Stimulated activated CD8-positive, alpha-beta memory T cell treated with anti-CD3 and anti-CD28 coated beads, Interleukin-7, amount 100 ng/mL, for 4 hours (primary cell): ENCODE results near the gene HDAC10.

Experiments used
- DNase-seq, 2 donors: peaks; one replicate each; pipeline ENCODE4 v3.0.0-alpha.2; 2020; ENCODE audit warnings: low read depth in 2 of 2

Gene HDAC10

DNA sequence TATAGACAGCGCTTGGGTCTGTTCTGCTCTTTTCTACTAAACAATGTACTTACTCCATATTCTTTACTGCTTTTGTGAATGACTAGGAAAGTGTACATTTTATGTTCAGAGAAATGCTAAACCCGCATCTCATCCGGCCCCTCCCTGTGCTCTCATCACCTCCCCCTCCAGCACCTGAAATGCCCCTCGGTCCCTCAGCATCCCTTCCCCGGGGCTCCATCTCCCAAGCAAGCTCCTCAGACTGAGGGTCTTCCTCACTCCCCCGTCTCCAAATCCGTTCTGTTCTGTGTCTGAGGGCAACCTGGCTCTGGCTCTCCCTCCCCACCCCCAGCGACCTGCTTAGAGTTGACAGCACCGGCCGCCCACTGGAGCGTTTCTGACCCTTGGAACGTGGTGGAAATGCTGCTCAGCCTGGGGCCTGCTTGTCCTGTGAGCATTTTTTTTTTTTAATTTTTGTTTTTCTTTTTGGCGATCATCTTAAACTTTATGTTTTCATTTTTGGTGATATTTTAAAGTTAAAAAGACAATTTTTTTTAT, 48.9 kb downstream of the HDAC10 start:
- DNase-seq: no peak

DNA sequence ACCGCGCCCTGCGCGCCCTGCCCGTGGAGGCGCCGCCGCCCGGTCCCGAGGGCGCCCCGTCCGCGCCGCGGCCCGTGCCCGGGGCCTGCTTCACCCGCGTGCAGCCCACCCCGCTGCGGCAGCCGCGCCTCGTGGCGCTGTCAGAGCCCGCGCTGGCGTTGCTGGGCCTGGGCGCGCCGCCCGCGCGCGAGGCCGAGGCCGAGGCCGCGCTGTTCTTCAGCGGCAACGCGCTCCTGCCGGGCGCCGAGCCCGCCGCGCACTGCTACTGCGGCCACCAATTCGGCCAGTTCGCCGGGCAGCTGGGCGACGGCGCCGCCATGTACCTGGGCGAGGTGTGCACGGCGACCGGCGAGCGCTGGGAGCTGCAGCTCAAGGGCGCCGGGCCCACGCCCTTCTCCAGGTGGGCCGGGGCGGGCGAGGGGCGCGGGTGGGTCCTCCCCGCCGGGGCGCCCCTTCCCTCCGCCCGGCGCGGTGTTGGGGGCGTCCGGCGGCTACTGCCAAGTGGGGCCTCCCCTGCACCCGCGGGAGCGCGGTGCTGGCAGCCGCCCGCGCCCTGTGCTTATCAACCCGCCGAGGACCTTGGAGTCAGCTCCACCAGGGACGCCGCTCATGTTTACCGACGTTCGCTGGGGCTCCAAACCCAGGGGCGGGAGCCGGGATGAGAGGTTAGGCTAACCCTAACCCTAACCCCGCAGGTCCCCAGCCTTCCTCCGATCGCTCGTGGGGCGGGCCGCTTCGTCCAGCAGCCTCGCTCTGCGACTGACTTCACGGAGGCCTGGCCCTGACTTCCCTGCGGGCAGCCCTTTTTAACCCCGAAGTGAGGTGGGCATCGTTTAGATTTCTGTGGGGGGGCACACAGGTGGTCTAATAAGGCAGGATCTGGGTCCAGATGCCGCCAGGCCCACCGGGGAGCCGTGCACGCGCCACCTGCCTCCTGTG, 49.6 kb downstream of the HDAC10 start:
- DNase-seq: no peak

DNA sequence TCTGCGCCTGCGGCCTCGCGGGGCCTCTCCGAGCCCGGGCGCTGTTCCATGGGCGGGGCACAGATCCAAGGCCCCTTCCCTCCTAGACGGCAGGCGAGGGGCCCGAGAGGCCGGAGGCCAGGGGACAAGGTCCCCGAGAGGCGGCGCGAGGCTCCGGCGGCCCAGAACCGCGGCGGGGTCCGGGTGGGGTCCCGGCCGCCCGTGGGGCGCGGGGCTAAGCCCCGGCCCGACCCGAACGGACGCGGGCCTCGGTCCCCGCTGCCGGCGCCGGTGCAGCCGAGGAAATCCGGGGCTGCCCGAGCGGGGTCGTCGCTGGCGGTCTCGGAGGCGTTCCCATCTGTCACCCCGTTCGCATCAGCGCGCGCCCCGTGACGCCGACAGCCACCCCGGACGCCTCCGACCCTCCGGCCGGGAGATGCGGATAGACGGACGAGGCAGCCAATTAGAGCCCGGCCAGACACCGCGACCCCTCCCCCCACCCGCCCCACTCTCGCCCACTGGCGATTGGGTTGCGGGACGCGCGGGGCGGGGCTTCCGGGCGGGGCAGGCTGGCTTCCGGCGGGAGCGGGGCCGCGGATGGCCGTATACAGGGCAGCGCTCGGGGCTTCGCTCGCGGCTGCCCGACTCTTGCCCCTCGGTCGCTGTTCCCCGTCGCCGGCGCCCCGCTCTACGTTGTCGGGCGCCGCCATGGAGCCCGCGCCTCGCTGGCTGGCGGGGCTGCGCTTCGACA, 50.4 kb downstream of the HDAC10 start, which contains the start of gene SELENOO:
TSS of gene SELENOO (plus strand) at position 551 of the 730 bp plus-strand sequence. CDS start at position 577, 26 bp downstream.
- peak; percentile 76 to 88 for DNase-seq

DNA sequence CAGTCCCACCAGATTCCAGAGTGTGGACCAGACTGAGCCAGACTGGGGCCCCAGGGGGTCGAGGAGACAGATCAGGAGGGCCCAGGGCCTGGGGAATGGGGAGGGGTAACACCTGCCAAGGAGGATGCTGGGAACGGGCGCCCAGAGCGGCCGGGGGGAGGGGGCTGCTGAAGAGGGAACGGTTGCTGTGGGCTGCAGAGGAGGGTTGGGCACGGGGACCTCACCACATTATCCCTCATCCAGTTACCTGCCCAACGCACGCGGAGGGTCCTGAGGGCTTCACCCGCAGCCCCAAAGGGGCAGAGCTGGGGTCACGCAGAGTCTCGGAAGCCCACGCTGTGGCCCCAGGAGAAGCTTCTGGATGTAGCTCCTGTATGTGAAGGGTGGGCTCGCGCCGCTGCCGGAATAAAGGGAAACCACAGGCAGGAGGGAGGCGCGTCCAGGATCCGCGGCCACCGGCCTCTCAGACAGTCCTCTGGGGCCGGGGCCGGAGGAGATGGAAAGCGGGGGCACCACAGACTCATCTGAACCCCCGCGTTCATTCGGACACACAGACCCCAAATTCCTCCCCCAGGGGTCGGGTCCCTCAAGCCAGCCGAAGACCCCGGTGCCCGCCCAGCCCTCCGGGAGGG, 51.1 kb downstream of the HDAC10 start:
- no peak for DNase-seq

DNA sequence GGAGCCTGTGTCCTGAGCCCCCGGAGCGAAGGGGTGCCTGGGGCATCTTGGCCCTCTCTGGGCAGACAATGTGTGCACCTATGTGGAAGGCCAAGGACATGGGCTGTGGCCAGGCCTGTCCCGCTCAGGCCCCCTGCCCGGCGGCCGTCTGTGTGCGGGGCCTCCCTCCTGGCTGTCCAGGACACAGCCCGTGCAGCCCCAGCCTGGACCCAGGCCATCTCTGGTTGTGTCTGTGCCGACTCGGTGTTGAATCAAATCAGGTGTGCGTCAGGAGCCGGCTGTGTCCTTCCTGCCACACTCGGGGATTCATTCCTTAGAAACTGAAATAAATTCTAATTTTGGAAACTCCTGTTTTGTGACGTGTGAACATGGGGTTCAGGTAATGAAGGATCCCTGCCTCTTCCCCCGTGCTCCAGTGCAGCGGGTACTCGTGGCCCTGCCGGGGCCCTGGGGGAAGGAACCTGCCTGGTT, 51.8 kb downstream of the HDAC10 start:
- DNase-seq: no peak

DNA sequence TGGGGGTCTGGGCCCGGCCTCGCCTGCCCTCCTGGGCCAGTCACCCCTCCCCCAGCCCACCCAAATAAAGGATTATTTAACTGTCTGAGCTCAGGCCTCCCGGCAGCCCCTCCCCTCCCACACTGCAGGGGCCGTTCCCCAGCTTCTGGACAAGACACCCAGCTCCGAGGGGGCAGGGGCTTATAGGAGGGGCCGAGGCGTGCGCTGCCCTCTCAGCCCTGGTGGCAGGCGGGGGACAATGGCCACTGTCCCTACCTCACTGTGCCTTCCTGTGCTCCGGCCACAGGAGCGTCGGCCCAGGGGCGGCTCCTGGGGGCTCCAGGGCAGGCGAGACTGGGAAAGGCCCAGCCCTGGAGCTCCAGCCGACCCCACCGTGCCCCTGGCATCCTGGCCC, 52.4 kb downstream of the HDAC10 start:
- DNase-seq: no peak

DNA sequence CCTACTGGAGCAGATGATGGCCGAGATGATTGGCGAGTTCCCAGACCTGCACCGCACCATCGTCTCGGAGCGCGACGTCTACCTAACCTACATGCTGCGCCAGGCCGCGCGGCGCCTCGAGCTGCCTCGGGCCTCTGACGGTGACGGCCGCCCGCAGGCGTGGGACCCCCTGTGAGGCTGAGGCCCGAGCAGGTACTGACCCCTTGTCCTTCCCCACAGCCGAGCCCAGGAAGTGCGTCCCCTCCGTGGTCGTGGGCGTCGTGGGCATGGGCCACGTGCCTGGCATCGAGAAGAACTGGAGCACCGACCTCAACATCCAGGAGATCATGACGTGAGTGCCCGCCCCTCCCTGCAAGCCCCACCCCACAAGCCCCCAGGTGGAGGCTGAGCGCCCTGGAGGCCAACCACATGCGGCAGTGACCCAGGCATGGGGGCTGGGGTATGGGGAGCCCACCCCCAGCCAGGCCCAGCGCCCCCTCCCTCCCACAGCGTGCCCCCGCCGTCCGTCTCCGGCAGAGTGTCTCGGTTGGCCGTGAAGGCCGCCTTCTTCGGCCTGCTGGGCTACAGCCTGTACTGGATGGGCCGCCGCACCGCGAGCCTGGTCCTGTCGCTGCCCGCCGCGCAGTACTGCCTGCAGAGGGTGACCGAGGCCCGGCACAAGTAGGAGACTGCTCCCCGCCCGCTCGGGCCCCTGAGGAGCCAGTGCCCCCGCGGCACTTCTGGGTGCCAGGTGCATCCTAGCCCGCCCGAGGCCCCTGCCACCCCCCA, 53.0 kb downstream of the HDAC10 start:
- DNase-seq: no peak

DNA sequence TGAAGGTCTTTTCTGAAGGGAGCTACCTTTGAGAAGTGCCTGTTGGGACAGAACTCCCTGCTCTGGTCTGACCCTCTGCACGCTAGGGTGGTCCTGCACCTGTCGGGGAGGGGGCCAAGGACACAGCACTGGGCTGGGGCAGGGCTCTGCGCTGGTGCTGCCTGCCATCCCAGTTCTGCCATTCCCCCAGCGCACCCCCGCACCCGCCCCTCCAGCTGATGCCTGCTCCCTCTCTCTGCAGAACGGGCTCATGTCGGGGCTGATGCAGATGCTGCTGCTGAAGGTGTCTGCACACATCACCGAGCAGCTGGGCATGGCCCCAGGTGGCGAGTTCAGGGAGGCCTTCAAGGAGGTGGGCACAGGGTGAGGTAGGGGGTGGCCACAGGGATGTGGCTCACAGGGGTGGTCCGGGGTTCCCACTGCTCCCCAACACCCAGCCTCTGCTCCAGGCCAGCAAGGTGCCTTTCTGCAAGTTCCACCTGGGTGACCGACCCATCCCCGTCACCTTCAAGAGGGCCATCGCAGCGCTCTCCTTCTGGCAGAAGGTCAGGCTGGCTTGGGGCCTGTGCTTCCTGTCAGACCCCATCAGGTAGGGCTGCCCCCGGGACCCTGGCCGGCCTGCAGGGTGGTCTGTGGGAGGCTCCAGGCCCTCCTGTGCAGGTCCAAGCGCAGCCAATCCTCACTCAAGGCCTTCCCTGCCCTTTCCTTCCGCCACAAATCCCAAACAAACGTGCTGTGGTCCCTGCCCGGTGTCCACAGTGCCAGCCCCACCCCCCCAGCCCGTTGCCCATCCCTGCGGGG, 53.9 kb downstream of the HDAC10 start:
- no peak for DNase-seq

DNA sequence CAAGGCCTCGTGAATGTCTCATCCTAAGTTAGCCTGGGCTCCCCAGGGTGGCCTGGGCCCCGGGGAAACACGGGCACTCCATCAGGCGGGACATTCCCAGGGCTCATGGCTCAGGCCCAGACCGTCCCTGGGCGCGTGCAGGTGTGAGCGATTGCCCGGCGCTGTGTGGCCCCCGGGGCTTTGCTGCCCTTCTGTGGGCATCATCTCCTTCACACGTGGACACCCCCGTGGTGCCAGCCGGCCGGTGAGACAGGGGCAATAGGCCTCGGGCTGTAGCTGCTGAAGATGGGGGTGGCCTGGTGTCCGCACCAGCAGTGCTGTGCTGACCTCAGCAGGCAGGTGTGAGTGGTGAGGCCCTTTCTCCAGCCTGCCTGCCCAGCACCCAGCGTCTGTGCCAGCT, 54.8 kb downstream of the HDAC10 start:
- DNase-seq: no peak
